Vagina (tissue), 2 donors: ENCODE data around the gene CFAP99.

ENCODE experiments used
- CTCF ChIP-seq, 3 experiments: fragments of 450-650 bp in 2 of 3; fragments of 200-600 bp in 1 of 3; sonication (generic) in 1 of 3; IDR thresholded peaks; one replicate each; pipeline ENCODE4 v1.5.1; 2017 to 2019; ENCODE audit warnings: antibody characterized with exemption in 3 of 3, mild to moderate bottlenecking in 2 of 3, moderate library complexity in 2 of 3
- POLR2A ChIP-seq, 2 donors: fragments of 450-650 bp; IDR thresholded peaks; one replicate each; pipeline ENCODE4 v1.6.1; 2017; ENCODE audit warnings: antibody characterized with exemption in 2 of 2, mild to moderate bottlenecking in 2 of 2, moderate library complexity in 2 of 2

GRCh38 chr4:2388429-2389182 lies 30.1 kb upstream of the CFAP99 start:
- TF ChIP-seq CTCF (IDR thresholded peaks at IDR 0.05), result no peak
- no peak for TF ChIP-seq POLR2A (IDR thresholded peaks at IDR 0.05)
